LNCaP clone FGC (cell line): Measurements from ENCODE around the gene FIBCD1.
A peak's percentile ranks its signal among the peaks of the same experiment; 100 is the strongest.

Source experiments
- DNase-seq: peaks from one replicate; pipeline ENCODE4 v3.0.0-alpha.2; 2011; ENCODE audit warnings: low read depth
- H3K4me3 ChIP-seq: 2 replicates; pipeline ENCODE4 v1.5.1; 2011; ENCODE audit warnings: mild to moderate bottlenecking, low read depth, low read length, control low read depth
- TF ChIP-seq, protein P1 (sequence below): IDR thresholded peaks from 2 replicates; pipeline ENCODE4 v1.5.1; 2012; ENCODE audit warnings: mild to moderate bottlenecking; ENCODE audit not compliant: control insufficient read depth, insufficient read depth; ENCODE audit errors: extremely low read depth

The FIBCD1 gene, protein sequence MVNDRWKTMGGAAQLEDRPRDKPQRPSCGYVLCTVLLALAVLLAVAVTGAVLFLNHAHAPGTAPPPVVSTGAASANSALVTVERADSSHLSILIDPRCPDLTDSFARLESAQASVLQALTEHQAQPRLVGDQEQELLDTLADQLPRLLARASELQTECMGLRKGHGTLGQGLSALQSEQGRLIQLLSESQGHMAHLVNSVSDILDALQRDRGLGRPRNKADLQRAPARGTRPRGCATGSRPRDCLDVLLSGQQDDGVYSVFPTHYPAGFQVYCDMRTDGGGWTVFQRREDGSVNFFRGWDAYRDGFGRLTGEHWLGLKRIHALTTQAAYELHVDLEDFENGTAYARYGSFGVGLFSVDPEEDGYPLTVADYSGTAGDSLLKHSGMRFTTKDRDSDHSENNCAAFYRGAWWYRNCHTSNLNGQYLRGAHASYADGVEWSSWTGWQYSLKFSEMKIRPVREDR

DNA sequence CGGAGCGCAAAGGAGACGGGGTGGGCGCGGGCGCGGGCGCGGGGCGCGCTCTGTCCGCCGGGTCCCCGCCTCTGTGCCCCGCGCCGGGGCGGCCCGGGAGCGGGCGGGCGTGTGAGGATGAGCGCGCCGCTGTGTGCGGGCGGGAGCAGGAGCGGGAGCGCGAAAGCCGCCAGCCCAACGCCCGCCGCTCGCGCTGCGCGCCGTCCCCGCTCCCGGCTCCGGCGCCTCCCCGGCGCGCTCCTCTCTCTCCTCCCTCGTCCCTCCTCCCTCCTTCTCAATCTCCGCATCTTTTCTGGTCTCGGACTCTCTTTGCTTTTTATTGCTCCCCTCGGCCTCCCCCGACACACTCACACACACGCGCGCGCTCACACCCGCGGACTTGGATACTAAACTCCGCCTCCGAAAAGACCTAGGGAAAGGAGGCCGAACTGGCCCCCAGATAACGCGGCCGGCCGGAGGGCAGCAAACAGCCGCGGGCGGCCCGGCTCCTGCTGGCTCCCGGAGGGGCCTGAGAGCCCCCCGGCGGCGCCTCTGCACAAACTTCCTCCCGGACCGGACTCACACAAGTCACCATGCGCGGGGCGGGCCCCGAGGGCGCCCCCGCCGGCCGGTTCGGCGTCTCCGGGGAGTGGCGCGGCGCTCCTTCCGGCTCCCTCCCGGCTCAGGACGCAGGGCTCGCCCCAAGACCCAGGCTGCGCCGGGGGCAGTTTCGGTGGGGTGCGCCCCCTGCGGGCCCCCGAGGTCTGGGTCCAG is at the start of gene FIBCD1:
TSS of gene FIBCD1 (minus strand) at position 596 of the 753 bp plus-strand sequence. CDS start 640 bp downstream, outside the sequence.
- DNase-seq, result no peak
- peak within 1 kb of the TSS; percentile 48 for H3K4me3 ChIP-seq
- TF ChIP-seq, protein P1, sequence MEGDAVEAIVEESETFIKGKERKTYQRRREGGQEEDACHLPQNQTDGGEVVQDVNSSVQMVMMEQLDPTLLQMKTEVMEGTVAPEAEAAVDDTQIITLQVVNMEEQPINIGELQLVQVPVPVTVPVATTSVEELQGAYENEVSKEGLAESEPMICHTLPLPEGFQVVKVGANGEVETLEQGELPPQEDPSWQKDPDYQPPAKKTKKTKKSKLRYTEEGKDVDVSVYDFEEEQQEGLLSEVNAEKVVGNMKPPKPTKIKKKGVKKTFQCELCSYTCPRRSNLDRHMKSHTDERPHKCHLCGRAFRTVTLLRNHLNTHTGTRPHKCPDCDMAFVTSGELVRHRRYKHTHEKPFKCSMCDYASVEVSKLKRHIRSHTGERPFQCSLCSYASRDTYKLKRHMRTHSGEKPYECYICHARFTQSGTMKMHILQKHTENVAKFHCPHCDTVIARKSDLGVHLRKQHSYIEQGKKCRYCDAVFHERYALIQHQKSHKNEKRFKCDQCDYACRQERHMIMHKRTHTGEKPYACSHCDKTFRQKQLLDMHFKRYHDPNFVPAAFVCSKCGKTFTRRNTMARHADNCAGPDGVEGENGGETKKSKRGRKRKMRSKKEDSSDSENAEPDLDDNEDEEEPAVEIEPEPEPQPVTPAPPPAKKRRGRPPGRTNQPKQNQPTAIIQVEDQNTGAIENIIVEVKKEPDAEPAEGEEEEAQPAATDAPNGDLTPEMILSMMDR, result 0 out of 2 replicates have a peak, but pooled peaks have one; percentile 21

- no peak overlapping the region for H3K4me3 ChIP-seq
- TF ChIP-seq, protein P1, result no peak
- DNase-seq, result no peak
Measured at GRCh38 chr9:130988400-130988747, 49.3 kb upstream of the FIBCD1 start.

DNA sequence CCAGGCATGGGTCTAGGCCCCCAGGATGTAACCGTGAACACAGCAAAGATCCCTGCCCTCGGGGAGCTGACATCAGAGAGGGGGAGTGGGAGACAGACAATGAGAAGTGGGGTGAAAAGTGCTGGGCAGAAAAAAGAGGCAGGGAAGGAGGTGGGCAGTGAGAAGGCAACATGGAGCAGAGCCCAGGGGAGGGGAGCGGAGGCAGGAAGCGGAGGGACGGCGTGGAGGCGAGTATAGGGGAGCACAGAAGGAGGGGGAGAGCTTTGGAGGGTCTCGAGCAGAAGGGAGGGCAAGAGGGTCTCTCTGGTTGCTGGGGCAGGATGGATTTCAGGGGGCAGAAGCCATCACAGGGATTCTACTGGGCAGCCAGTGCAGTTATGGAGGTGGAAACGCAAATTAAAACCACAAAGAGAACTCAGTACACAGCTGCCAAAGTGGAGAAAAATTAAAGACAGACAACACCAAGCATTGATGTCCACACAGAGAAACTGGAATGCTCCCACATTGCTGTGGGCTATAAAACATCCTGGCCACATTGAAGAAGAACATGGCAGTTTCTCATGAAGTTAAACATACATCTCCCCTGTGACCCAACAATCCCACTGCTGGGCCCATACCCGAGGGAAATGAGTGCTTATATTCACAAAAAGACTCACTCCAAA is 48.8 kb upstream of the FIBCD1 start:
- DNase-seq, result no peak
- TF ChIP-seq, protein P1, result no peak
- no peak overlapping the region for H3K4me3 ChIP-seq

- no peak overlapping the region for H3K4me3 ChIP-seq
- DNase-seq, result no peak
- TF ChIP-seq, protein P1, result no peak
Measured at GRCh38 chr9:130987054-130987453, 48.0 kb upstream of the FIBCD1 start.

DNA sequence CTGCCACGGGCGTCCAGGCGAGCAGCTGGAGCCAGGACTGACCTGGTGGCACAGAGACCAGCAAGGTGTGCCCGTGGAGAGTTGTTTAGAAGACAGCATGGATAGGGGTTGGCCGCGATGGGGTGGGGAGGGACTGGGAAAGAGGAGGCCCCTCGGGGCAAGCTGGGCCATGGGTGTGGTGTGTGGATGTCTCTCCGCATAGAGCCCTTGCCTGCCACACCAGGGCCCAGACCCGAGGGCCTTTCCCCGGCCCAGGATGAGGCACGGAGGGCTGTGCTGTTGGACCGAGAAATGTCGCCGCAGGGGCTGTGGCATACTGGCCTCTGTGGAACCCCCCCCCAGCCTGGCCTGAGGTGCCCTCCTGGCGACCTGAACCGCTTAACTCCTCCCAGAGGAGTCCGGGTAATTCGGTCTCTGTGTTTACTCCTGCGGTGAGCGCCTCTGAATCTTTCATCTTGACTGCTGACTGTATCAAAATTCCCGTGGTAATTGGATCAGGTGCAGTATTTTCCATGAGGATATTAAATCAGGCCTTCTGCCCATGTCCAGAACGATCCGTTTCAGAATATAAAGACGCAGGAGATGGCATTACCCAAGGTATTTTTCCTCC is 47.4 kb upstream of the FIBCD1 start:
- H3K4me3 ChIP-seq, result no peak overlapping the region
- TF ChIP-seq, protein P1, result no peak
- DNase-seq, result no peak

GRCh38 chr9:130985606-130986162 is 46.6 kb upstream of the FIBCD1 start:
- DNase-seq, result no peak
- H3K4me3 ChIP-seq, result no peak overlapping the region
- TF ChIP-seq, protein P1, result no peak
